Natural killer cell (primary cell): ENCODE results near the gene GRM4. TPM values are rescaled to one million over a fixed set of nuclear protein-coding genes. Genes with fewer than 3 reads are reported as not detected.

ENCODE experiments used
- ATAC-seq, 3 donors: fragments of 150-1000 bp in 2 of 3; fragments of 200-7000 bp in 1 of 3; cut with Tn5 transposase; 1 replicate in 1 of 3; 2 replicates in 2 of 3; pipeline ENCODE4 v1.10.0; 2021; ENCODE audit warnings: mild to moderate bottlenecking in 2 of 3, moderate library complexity in 2 of 3
- DNase-seq, 2 donors: peaks; one replicate each; pipeline versions ENCODE4 v3.0.0 to v3.0.0-alpha.2; 2013 to 2021; ENCODE audit warnings: mixed read lengths in 1 of 2
- H3K27ac ChIP-seq: one replicate; pipeline ENCODE4 v1.5.1; 2013; ENCODE audit warnings: mild to moderate bottlenecking, low read length
- H3K27me3 ChIP-seq: one replicate; pipeline ENCODE4 v1.6.1; 2013; ENCODE audit warnings: low read length; ENCODE audit not compliant: control insufficient read depth, insufficient read depth
- H3K36me3 ChIP-seq: one replicate; pipeline ENCODE4 v1.6.1; 2013; ENCODE audit warnings: low read length; ENCODE audit not compliant: control insufficient read depth, insufficient read depth
- H3K4me1 ChIP-seq: one replicate; pipeline ENCODE4 v1.6.1; 2013; ENCODE audit warnings: low read length; ENCODE audit not compliant: control insufficient read depth, insufficient read depth
- H3K4me3 ChIP-seq: one replicate; pipeline ENCODE4 v1.5.1; 2013; ENCODE audit warnings: low read length
- H3K9me3 ChIP-seq: one replicate; pipeline ENCODE4 v1.6.1; 2013; ENCODE audit warnings: low read length; ENCODE audit not compliant: control insufficient read depth, insufficient read depth
- H3K27ac Mint-ChIP-seq, 2 donors: one replicate each; pipeline ENCODE4 v1.8.0; 2022; ENCODE audit warnings: mild to moderate bottlenecking in 2 of 2, mixed read lengths in 2 of 2, moderate library complexity in 1 of 2
- H3K27me3 Mint-ChIP-seq, 2 donors: one replicate each; pipeline ENCODE4 v1.8.0; 2022; ENCODE audit warnings: low read depth in 2 of 2, mixed read lengths in 2 of 2
- H3K36me3 Mint-ChIP-seq: one replicate; pipeline ENCODE4 v1.8.0; 2022; ENCODE audit warnings: mixed read lengths
- H3K4me1 Mint-ChIP-seq, 2 donors: one replicate each; pipeline ENCODE4 v1.8.0; 2022; ENCODE audit warnings: mixed read lengths in 2 of 2
- H3K4me3 Mint-ChIP-seq: one replicate; pipeline ENCODE4 v1.8.0; 2022; ENCODE audit warnings: mild to moderate bottlenecking, moderate library complexity, mixed read lengths
- H3K9me3 Mint-ChIP-seq, 2 donors: one replicate each; pipeline ENCODE4 v1.8.0; 2022; ENCODE audit warnings: mixed read lengths in 2 of 2
- CTCF ChIP-seq: fragments of 200-600 bp; IDR thresholded peaks from one replicate; pipeline ENCODE4 v1.8.0; 2022; ENCODE audit warnings: antibody characterized with exemption
- WGBS: methylation state at CpG from one replicate; pipeline ENCODE4 v1.1.7; 2013; ENCODE audit warnings: missing lambda C conversion rate; ENCODE audit not compliant: insufficient coverage; 5-methylcytosine and 5-hydroxymethylcytosine counted together
- intact Hi-C: fragments of 100-400 bp; cut with micrococcal nuclease; formaldehyde crosslinking; loops from one replicate; pipeline ENCODE4 v1.14.2; 2022
- total RNA-seq, 4 donors: library from RNA; stranded (reverse); fragments of 120-200 nt in 1 of 4; gene quantifications; one replicate each; pipeline versions ENCODE4 v1.2.3 to v1.2.4, GENCODE V29; 2013 to 2022

Gene GRM4
- total RNA-seq, 3 donors from 2014 or later (not counting 1 experiment from before 2014, with no cell fraction given): not detected

GRCh38 chr6:34149831-34150400 is 4.0 kb upstream of the GRM4 start:
- no peaks in the 10 kb centered on the region for H3K36me3 Mint-ChIP-seq
- no peak overlapping the region for H3K4me3 Mint-ChIP-seq
- H3K4me3 ChIP-seq: no peak overlapping the region
- H3K4me1 ChIP-seq: peaks cover 17% of the 10 kb centered on the region
- H3K27me3 Mint-ChIP-seq: peaks cover 48 to 55% of the 10 kb centered on the region in 2 donors
- H3K27ac ChIP-seq: no peak overlapping the region
- H3K9me3 ChIP-seq: no peaks in the 10 kb centered on the region
- DNase-seq: no peak
- no peaks in the 10 kb centered on the region for H3K36me3 ChIP-seq
- H3K27ac Mint-ChIP-seq: no peak overlapping the region
- no peak for ATAC-seq
- peaks cover 0 to 16% of the 10 kb centered on the region in 2 donors for H3K4me1 Mint-ChIP-seq
- H3K27me3 ChIP-seq: peaks cover 32% of the 10 kb centered on the region
- no peak for TF ChIP-seq CTCF
- intact Hi-C loops: no loop called here
- no peaks in the 10 kb centered on the region for H3K9me3 Mint-ChIP-seq
- WGBS: 81% methylated on average over 4 of the region's 4 CpGs

- peaks cover 31% of the 10 kb centered on the region for H3K27me3 ChIP-seq
- intact Hi-C loops: no loop called here
- ATAC-seq (no peak), DNase-seq (no peak)
- H3K36me3 ChIP-seq: no peaks in the 10 kb centered on the region
- peaks cover 16% of the 10 kb centered on the region for H3K4me1 ChIP-seq
- no peak overlapping the region for H3K4me3 ChIP-seq
- 49% methylated on average over 5 of the region's 5 CpGs for WGBS
- H3K27me3 Mint-ChIP-seq: peaks cover 48 to 53% of the 10 kb centered on the region in 2 donors
- H3K9me3 ChIP-seq: no peaks in the 10 kb centered on the region
- no peak overlapping the region for H3K4me3 Mint-ChIP-seq
- H3K27ac ChIP-seq: no peak overlapping the region
- no peaks in the 10 kb centered on the region for H3K9me3 Mint-ChIP-seq
- TF ChIP-seq CTCF: no peak
- peaks cover 0 to 14% of the 10 kb centered on the region in 2 donors for H3K4me1 Mint-ChIP-seq
- H3K27ac Mint-ChIP-seq: no peak overlapping the region
- no peaks in the 10 kb centered on the region for H3K36me3 Mint-ChIP-seq
These were observed 3.5 kb upstream of the GRM4 start for GRCh38 chr6:34149452-34149810.

- no peak for TF ChIP-seq CTCF
- no peaks in the 10 kb centered on the region for H3K36me3 Mint-ChIP-seq
- Histone ChIP-seq H3K36me3 (no peaks in the 10 kb centered on the region), H3K27me3 (peaks cover 29% of the 10 kb centered on the region), H3K4me1 (peaks cover 17% of the 10 kb centered on the region), H3K9me3 (no peaks in the 10 kb centered on the region), H3K4me3 (no peak overlapping the region), H3K27ac (no peak overlapping the region)
- intact Hi-C loops: no loop called here
- H3K4me1 Mint-ChIP-seq: peaks cover 0 to 13% of the 10 kb centered on the region in 2 donors
- no peak for DNase-seq
- peaks cover 47 to 48% of the 10 kb centered on the region in 2 donors for H3K27me3 Mint-ChIP-seq
- H3K9me3 Mint-ChIP-seq: no peaks in the 10 kb centered on the region
- H3K4me3 Mint-ChIP-seq: no peak overlapping the region
- 75% methylated on average over 8 of the region's 8 CpGs for WGBS
- no peak overlapping the region for H3K27ac Mint-ChIP-seq
- ATAC-seq: no peak
These were observed 3.0 kb upstream of the GRM4 start for GRCh38 chr6:34148631-34149451.
